Suppressor macrophage treated with lipopolysaccharide for 4 hours (primary cell): Measurements from ENCODE around the gene SLC12A9.

ENCODE experiments used
- DNase-seq: peaks from one replicate; pipeline ENCODE4 v3.0.0-alpha.2; 2020

Gene SLC12A9

GRCh38 chr7:100863406-100863950, 11.0 kb downstream of the SLC12A9 start:
- no peak for DNase-seq

GRCh38 chr7:100864263-100864845, 11.8 kb downstream of the SLC12A9 start:
- no peak for DNase-seq

GRCh38 chr7:100865372-100865911, 12.9 kb downstream of the SLC12A9 start:
- DNase-seq, result no peak

- no peak for DNase-seq
Observed at GRCh38 chr7:100865938-100866728, 13.6 kb downstream of the SLC12A9 start.

- no peak for DNase-seq
Observed at GRCh38 chr7:100866729-100867039, 14.2 kb downstream of the SLC12A9 start.

- peak; percentile 78 for DNase-seq
Observed at GRCh38 chr7:100867040-100867775, 14.7 kb downstream of the SLC12A9 start, which contains the start of gene TRIP6. TRIP6 (plus strand) TSS chr7:100867387; CDS start chr7:100867498, 111 bp downstream.

- DNase-seq, result no peak
Observed at GRCh38 chr7:100867776-100868485, 15.4 kb downstream of the SLC12A9 start.

- DNase-seq, result no peak
Observed at GRCh38 chr7:100873599-100874299, 21.2 kb downstream of the SLC12A9 start.

- no peak for DNase-seq
Observed at GRCh38 chr7:100874300-100874576, 21.7 kb downstream of the SLC12A9 start.

GRCh38 chr7:100874577-100875355, 22.3 kb downstream of the SLC12A9 start, which contains the start of gene SRRT:
SRRT (plus strand) TSS chr7:100875103; CDS start chr7:100875591, 488 bp downstream.
- peak; percentile 100 for DNase-seq

GRCh38 chr7:100875356-100875751, 22.8 kb downstream of the SLC12A9 start:
- peak; percentile 20 for DNase-seq

- no peak for DNase-seq
Observed at GRCh38 chr7:100878013-100878412, 25.5 kb downstream of the SLC12A9 start.

- no peak for DNase-seq
Observed at GRCh38 chr7:100878685-100879084, 26.2 kb downstream of the SLC12A9 start.

GRCh38 chr7:100879685-100880261, 27.3 kb downstream of the SLC12A9 start:
- no peak for DNase-seq

- DNase-seq, result no peak
Observed at GRCh38 chr7:100880645-100881044, 28.1 kb downstream of the SLC12A9 start.

GRCh38 chr7:100881136-100881535, 28.6 kb downstream of the SLC12A9 start:
- no peak for DNase-seq

GRCh38 chr7:100882201-100882600, 29.7 kb downstream of the SLC12A9 start:
- DNase-seq, result no peak

- no peak for DNase-seq
Observed at GRCh38 chr7:100882785-100883526, 30.4 kb downstream of the SLC12A9 start.

GRCh38 chr7:100884736-100885439, 32.4 kb downstream of the SLC12A9 start:
- peak; percentile 29 for DNase-seq
